ENCODE results near the gene CYP27A1.

CYP27A1 gene

DNA sequence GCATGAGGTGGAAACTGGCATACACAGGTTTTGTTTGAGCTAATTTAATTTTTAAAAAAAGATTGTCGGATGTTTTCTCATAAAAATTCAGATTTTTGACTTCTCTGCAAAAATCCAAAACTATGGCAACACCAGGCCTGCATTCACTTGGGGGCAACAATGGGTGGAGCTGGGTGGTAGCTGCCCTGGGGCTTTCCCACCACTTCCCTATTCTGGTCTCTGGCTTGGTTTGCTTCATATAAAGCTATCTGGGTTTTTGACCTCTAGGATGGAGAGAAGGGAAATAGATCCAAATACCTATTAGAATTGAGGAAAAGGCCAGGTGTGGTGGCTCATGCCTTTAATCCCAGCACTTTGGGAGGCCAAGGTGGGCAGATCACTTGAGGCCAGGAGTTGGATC lies 5.5 kb upstream of the CYP27A1 start:
- no peak for DNase-seq

DNA sequence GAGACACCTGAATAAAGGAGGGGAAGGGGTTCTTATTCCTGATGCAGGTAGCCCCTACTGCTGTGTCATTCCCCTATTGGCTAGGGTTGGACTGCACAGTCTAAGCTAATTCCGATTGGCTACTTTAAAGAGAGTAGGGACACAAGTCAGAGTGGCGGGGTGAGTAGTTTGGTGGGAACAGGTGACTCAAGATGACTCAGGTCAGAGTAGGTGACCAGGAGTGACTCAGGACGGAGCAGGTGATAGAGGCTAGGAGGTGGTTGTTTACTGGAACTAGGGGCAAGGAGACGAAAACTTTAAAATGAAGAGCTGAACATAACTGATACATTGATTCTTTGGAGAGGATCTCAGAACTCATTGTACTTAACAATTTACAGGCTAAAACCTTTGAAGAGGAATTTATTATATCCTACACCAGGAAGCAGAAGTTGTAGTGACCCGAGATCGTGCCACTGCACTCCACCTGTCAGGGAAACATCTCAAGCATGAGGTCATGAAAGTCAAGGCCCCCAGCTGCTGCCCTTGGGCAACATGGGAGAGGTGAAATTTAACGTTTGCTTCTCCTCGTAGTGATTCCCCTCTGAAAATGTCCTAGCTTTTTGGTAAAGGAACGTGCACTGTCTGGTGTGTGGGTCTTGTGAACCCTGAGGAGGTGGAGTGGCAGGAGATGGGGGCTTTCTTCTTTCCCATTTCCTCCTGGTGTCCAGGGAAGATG lies 4.5 kb upstream of the CYP27A1 start:
- DNase-seq = no peak

DNA sequence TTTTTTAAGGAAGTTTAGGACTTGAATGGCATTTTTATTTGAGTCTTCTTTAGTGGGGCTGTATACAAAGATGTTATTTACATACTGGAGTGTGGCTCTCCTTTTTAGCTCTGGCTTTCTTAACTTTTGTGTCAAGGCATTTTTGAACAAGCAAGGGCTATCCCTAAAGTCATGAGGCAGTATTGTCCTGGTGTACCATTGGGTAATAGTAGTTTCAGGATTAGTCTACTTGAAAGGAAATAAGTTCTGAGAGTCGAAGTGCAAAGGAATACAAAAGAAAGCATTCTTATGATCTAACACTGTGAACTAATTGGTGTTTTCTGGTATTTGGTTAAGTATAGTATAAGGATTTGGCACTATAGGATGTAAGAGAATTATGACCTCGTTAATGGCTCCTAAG lies 1.9 kb upstream of the CYP27A1 start:
- no peak for DNase-seq

DNA sequence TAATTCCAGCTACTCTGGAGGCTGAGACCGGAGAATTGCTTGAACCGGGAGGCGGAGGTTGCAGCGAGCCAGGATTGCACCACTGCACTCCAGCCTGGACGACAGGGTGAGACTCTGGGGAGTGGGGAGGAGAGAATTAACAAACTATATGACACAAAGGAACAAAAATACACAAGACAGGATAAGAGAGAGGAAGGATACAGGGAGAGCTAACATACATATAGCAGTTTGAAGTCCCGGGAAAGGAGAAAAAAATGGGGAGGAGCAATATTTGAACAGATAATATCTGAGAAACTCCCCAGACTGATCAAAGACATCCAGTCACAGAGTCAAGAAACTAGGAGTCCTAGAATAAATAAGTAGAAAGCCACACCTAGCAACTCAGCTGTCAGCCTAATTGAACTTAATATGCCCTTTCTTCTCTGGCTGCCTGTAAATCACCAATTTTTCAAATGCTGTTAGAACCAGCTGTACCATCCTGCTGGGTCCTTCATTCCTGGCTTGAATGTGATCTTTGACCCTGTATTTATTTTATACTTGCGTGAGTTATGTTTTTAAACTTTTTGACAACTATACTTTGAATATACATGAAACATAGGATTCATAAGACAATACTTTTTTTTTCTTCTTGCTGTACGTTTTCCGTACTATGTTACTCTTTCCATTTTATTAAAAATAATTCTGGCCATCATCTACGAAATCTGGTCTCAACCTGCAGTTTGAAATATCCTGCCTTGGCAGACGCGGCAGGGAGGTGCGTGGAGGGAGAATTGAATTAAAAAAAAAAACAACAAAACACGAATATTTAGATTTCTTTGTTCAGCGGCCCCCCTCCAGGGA lies 876 bp upstream of the CYP27A1 start:
- no peak for DNase-seq

DNA sequence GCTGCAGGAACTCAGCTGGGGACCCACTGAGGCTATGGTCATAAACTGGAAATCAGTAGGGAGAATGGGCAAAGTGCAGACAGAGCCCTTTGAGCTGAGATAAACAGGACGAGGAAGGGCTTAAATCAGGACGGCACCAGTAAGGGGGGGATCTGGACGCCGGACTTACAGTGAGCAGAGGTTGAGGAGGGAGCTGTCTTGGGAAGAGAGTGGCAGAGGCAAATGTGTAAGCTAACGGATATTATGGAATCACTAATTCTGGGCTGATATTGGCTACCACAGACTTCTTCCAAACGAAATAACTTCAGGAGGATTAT lies 539 bp downstream of the CYP27A1 start:
- peak; percentile 31 for DNase-seq

DNA sequence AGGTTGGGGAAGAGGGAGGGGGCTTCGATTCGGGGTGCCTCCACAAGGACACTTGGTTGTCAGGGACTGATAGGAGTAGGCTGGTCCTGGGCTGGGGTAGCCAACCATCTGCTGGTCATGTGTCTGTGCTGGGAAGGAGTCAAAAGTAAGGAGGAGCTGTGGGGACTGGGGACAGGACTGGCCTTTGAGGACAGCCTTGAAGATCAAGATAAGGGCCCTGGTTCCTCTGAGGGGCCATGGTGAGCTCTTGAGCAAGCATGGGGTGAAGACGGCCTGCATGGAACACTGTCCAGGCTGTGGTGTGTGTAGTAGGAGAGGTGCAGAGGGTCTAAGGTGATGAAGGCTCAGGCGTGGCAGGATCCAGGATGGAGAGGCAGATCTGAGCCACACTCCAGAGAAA lies 1.7 kb downstream of the CYP27A1 start:
- DNase-seq = no peak

DNA sequence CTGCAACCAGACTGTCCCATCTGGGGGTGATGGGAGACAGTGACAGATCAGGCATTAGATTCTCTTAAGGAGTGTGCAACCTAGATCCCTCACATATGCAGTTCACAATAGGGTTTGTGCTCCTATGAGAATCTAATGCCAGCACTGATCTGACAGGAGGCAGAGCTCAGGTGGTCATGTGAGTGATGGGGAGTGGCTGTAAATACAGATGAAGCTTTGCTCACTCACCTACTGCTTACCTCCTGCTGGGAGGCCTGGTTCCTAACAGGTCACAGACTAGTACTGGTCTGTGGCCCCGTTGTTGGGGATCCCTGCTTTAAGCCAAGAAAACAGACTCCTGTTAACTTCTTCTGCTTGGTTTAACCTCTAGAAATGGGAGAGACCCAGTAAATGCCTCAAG lies 3.2 kb downstream of the CYP27A1 start:
- DNase-seq = no peak

DNA sequence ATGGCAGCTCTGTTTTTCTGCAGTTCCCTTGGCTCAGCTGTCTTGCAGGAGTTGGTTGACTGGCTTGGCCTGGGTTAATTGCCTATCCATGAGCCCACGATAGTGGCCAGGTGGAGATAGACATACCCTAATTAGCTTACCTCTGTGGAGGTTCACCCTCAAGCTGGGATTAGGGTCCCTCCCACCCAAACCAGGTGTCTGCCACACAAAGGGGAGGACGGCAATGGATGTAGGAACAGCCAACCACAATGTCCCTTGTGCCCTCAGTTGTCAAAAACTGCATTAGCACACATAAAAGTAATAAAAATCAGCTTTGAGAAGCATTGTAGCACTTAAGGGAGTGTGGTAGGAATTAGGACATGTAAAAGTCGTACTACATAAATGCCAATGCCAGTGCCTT lies 4.2 kb downstream of the CYP27A1 start:
- DNase-seq = no peak

DNA sequence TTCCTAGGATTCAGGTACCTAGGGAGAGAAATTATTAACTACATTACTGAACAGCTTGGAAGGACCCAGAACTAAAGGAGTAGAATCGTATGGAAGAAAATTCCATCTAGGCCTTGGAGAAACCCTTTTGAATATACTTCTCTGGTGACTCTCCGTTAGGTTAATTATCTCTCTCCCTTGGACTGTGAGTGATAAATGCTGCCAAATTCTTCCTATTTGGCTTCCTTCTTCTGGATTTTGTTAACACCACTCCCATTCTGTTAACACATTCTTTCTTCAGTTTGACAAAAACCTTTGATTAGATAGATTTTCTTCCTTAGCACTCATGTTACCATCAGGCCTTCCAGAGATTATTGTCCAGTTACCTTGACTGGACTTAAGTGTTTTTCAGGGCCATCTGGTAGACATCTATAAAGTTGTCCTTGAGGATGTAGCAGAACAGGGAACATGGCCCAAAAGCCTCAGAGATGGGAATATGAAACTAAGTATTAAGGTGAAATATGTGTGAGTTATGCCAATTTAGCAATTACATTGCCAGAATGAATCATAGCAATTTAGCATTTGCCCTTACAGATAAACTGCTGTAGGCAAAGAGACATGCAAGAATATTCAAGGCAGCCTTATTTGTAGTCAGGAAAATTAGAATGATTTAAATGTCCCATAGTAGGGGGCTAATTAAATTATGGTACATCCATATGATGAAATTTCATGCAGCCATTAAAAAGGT lies 6.7 kb downstream of the CYP27A1 start:
- no peak for DNase-seq

DNA sequence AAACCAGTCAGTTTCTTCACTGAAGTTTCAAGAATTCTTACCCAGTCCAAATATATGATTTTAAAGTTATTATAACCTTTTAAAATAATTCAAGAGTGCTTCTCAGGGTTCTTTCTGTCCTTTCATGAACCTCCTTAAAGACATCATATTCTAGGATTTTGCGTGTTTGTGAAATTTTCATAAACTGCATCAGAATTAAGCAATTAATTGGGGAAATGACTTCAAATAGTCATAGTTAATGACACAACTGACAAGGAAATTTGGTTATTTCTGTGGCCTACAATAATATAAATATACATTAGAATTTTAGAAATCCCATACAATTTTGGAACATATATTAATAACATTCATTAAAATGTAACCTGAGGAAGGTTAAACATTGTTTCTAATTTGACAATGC lies 10.5 kb downstream of the CYP27A1 start:
- no peak for DNase-seq

DNA sequence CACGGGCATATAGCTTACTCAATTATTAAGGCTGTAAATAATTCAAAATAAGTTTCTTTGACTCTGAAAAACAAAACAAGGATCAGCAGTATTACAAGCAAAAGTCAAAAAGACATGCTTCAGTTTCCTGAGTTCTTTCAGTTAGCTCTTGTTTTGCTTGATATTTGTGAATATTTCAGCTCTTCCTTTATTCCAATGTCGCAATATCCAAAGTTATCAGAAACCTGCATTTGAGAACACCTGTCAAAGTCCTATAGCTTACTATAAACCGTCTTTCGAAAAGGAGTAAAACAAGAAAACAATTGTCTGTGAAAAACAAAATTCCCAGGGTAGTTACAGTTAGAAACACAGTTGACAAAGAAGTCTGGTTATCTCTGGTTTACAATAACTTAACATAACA lies 14.7 kb downstream of the CYP27A1 start:
- no peak for DNase-seq

DNA sequence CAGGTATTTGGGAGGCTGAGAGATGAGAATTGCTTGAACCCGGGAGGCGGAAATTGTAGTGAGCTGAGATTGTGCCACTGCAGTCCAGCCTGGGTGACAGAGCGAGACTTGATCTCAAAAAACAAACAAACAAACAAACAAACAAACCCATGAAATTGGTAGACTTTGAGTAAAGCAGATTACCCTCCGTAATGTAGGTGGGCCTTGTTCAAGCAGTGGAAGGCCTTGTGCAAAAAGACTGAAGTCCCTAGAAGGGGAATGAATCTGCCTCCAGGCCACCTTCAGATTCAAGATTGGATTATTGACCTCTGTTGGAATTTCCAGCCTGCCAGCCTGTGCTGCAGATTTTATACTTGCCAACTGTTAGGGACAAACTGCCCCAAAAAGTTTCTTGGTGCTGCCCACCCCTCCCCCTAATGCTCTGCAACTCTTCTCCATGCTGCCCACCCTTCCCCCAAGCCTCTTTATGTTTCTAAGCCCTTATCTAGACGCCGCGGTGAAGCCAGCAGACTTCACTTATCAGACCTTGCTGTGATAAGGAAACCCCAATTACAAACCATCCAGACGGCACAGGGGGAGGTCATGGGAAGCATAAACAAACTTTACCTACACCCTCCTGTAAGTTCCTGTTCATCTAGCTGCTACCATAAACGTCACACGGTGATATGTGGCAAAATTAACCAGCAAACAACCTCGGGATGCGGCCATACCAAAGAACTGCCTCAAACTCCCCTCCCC lies 17.0 kb downstream of the CYP27A1 start:
- DNase-seq = no peak

DNA sequence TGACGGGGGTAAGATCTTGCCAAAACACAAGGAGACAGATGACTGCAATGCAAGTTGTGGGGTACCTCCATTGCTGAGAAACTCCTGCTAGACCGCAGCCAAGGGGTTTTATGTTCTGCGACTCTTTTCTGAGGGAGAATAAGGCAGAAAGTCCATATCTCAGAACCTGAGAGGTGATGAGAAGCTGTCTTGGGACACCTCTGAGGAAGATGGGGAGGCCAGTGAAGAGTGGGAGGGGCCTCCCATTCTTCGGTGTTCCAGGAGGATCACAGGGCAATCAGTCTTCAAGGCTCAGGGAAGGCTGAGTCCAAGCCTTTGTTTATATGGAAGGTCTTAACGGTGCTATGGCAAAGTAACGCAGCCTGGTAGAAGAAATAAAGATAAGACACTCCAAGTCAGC lies 18.0 kb downstream of the CYP27A1 start:
- no peak for DNase-seq

DNA sequence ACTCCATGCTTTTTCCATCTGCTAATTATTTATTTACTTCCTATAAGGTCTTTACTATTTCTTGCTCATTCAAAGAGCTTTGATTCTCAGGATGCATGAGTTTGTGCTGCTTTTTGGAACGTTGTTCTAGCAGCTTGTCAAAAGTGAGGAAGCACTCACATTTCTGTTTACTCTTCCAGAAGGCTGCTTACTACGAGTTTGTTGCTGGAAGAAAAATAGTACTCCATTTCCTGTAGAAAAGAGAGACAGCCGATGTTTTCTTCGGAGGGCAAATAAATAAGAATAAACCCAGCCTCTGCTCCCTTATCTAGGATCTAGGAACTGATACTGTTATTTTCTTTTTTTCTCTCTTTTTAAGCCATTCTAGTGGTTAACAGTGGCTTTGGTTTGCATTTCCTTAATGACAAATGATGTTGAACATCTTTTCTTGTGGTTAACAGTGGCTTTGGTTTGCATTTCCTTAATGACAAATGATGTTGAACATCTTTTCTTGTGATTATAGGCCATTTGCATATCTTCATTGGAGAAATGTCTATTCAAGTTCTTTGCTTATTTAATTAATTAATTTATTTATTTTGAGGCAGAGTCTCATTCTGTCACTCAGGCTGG lies 20.5 kb downstream of the CYP27A1 start:
- no peak for DNase-seq

DNA sequence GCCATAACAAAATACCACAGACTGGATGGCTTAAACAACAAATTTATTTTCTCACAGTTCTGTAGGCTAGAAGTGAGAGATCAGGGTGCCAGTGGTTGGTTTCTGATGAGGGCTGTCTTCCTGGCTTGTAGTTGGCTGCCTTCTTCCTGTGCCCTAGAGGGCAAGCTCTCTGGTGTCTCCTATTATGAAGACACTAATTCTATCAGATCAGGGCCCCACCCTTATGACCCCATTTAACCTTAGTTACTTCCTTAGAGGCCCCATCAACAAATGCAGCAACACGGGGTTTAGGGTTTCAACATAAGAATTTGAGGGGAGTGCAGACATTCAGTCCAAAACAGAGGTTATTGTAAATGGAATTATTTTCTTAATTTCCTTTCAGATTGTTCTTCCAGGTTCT lies 22.9 kb downstream of the CYP27A1 start:
- DNase-seq = no peak

DNA sequence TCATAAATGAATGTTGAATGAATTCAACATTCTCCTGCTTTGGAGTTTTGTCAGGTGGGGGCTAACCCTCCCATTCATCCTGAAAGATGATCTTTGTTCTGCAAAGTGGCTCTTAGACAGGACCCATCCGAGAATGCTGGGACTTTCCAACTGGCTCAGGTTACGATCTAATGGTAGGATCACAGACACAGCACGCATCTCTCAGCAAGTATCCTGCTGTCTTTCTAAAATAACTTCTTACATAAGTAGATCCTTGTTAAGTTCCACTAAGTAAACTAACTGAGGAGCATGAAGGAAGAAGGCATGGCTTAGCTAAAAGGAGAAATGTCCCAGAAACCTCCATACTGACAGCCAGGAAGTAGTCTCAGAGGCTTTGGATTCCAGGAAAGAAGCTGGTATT lies 23.7 kb downstream of the CYP27A1 start:
- peak; percentile 48 for DNase-seq

DNA sequence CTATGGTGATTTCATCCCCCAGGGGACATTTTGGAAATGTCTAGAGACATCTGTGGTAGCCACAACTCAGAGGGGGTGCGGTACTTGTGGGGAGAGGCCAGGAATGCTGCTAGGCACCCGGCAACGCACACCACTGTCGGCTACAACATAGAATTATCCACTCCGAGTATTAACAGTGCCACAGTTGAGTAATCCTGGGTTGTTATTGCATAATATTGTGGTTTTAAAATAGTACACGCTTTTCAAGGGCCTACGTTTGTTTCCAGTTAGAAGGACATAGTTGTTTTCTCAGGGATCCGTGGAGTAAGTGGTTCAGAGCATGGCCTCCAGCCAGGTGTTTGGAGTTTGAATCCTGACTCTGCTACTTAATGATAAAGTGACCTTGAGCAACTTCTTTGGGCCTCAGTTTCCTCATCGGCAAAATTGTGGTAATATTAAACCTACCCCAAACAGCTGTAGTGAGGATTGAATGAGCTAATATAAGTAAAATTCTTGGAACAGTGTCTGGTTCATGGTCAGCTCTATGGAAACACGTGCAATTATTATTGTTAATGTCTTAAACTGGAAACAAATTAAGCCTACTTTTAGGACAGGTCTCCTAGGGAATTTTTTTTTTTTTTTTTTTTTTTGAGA lies 24.5 kb downstream of the CYP27A1 start:
- peak; percentile 78 for DNase-seq

DNA sequence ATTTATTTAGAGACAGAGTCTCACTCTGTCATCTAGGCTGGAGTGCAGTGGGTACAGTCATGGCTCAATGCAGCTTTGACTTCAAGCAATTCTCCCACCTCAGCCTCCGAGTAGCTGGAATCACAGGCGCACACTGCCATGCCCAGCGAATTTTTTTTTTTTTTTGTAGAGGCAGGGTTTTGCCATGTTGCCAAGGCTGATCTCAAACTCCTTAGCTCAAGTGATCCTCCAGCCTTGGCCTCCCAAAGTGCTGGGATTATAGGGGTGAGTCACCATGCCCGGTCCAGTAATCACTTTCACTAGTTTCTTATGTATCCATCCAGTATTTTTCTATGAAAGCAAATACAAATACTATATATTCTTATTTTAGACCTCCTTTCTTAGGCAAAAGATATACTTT lies 25.7 kb downstream of the CYP27A1 start:
- DNase-seq = no peak

DNA sequence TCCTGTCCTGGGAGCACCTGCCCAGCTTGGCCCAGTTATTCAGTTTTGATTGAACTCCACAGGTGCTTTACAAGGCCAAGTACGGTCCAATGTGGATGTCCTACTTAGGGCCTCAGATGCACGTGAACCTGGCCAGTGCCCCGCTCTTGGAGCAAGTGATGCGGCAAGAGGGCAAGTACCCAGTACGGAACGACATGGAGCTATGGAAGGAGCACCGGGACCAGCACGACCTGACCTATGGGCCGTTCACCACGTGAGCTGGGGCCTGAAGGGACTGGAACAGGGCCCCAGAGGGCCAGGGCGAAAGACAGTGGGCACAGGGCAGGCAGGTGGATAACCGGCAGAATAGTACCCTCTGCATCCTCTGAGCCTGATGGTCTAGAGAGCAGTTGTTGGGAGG lies 27.6 kb downstream of the CYP27A1 start:
- DNase-seq = no peak

DNA sequence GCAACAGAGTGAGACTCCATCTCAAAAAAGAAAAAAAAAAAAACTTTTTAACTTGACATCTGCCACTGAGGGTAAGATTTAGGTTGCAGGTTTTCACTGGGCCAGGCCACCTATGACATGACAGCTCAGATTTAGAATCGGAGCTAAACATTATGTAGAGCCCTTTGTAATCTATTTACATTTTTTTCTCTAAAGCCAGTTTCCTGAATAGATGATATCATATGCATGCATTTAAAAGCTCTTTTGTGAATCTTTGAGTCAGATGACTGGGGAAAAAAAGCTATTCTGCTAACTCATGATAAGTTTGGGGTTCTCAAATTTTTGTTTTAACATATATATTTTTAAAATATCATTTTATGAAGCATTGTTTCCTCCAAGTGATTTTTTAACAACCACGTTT lies 28.3 kb downstream of the CYP27A1 start:
- DNase-seq = no peak

DNA sequence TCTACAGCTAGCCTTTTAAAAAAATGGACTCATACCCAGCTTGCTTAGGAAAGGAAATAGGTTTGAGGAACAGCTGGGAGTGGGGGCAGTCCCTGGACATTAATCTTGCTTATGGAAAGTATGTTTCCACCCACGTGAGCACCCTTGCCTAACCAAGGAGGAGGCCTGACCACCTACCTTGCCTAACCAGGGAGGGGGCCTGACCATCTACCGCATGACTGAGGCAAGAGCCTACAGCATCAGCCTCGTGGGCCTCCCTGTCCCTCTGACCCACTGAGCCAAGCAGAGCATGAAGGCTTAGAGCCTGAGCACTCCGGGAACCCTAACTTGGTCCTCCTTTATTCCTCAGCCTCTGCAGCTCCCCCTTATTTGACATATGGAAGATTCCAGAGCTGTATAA lies 29.4 kb downstream of the CYP27A1 start:
- DNase-seq = no peak

DNA sequence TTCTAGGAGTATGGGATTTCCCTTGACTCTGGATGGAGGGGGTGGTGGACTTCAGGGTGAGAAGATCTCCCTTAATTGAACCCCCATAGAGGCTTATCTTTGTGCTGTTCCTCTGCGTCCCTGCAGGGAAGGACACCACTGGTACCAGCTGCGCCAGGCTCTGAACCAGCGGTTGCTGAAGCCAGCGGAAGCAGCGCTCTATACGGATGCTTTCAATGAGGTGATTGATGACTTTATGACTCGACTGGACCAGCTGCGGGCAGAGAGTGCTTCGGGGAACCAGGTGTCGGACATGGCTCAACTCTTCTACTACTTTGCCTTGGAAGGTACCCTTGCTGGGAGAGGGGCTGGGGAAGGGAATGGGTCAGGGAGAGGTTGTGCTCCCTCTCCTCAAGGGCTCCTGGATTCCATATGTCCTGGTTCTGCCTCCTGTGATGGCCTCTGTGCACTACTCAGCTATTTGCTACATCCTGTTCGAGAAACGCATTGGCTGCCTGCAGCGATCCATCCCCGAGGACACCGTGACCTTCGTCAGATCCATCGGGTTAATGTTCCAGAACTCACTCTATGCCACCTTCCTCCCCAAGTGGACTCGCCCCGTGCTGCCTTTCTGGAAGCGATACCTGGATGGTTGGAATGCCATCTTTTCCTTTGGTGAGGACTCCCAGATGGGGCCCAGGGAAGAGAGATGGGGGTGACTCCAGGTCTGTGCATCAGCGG lies 30.3 kb downstream of the CYP27A1 start:
- DNase-seq = no peak
